Liver (tissue), 9 donors: ENCODE results near the gene NAV2. TPM values are rescaled to one million over a fixed set of nuclear protein-coding genes. Genes with fewer than 3 reads are reported as not detected.

Source experiments
- DNase-seq: peaks from one replicate; pipeline ENCODE4 v3.0.0-alpha.2; 2017; ENCODE audit warnings: low spot score
- H3K27ac ChIP-seq, 2 donors: one replicate each; pipeline ENCODE4 v1.7.0; 2013; ENCODE audit warnings: inconsistent platforms in 2 of 2, low read length in 2 of 2, control low read depth in 1 of 2, low read depth in 1 of 2, mild to moderate bottlenecking in 1 of 2
- H3K27me3 ChIP-seq, 4 donors: one replicate each; pipeline versions ENCODE4 v1.6.1 to v1.7.0; 2013; ENCODE audit warnings: low read length in 3 of 4, inconsistent platforms in 1 of 4, mild to moderate bottlenecking in 1 of 4, moderate library complexity in 1 of 4; ENCODE audit not compliant: control insufficient read depth in 4 of 4, insufficient read depth in 4 of 4
- H3K36me3 ChIP-seq, 4 donors: one replicate each; pipeline versions ENCODE4 v1.6.1 to v1.7.0; 2013; ENCODE audit warnings: low read length in 3 of 4, mild to moderate bottlenecking in 3 of 4, low read depth in 1 of 4, moderate library complexity in 1 of 4; ENCODE audit not compliant: control insufficient read depth in 4 of 4, insufficient read depth in 3 of 4
- H3K4me1 ChIP-seq, 4 donors: one replicate each; pipeline versions ENCODE4 v1.6.1 to v1.7.0; 2013; ENCODE audit warnings: low read length in 3 of 4, mild to moderate bottlenecking in 3 of 4, moderate library complexity in 1 of 4; ENCODE audit not compliant: control insufficient read depth in 4 of 4, insufficient read depth in 4 of 4
- H3K4me3 ChIP-seq, 3 donors: one replicate each; pipeline versions ENCODE4 v1.6.1 to v1.7.0; 2013; ENCODE audit warnings: low read length in 3 of 3, control low read depth in 1 of 3, low read depth in 1 of 3, mild to moderate bottlenecking in 1 of 3
- H3K9ac ChIP-seq, 2 donors: one replicate each; pipeline ENCODE4 v1.7.0; 2013; ENCODE audit warnings: low read length in 2 of 2, mild to moderate bottlenecking in 2 of 2, moderate library complexity in 2 of 2, control low read depth in 1 of 2, low read depth in 1 of 2
- H3K9me3 ChIP-seq, 4 donors: one replicate each; pipeline versions ENCODE4 v1.6.1 to v1.7.0; 2013; ENCODE audit warnings: low read length in 3 of 4; ENCODE audit not compliant: control insufficient read depth in 4 of 4
- ATF3 ChIP-seq: IDR thresholded peaks from 2 replicates; pipeline ENCODE4 v1.6.1; 2016; ENCODE audit warnings: antibody characterized with exemption
- CTCF ChIP-seq: fragments of 150-350 bp; IDR thresholded peaks from 2 replicates; pipeline ENCODE4 v1.5.1; 2017; ENCODE audit warnings: improper control_type of control experiment, low read depth, low read length; ENCODE audit not compliant: missing input control
- EGR1 ChIP-seq, 2 donors: IDR thresholded peaks; 2 replicates each; pipeline ENCODE4 v1.6.1; 2016 to 2018; ENCODE audit warnings: antibody characterized with exemption in 2 of 2, low read depth in 2 of 2
- FOXA1 ChIP-seq: IDR thresholded peaks from 2 replicates; pipeline ENCODE4 v1.6.1; 2016; ENCODE audit warnings: antibody characterized with exemption
- FOXA2 ChIP-seq: IDR thresholded peaks from 2 replicates; pipeline ENCODE4 v1.6.1; 2016; ENCODE audit warnings: antibody characterized with exemption
- GABPA ChIP-seq, 2 donors: IDR thresholded peaks in 1 of 2; conservative IDR thresholded peaks in 1 of 2; 2 replicates each; pipeline ENCODE4 v1.6.1; 2016; ENCODE audit warnings: antibody characterized with exemption in 2 of 2, mild to moderate bottlenecking in 1 of 2, moderate library complexity in 1 of 2
- HNF4A ChIP-seq, 2 donors: conservative IDR thresholded peaks; 2 replicates each; pipeline ENCODE4 v1.6.1; 2016; ENCODE audit warnings: antibody characterized with exemption in 2 of 2, mild to moderate bottlenecking in 2 of 2
- HNF4G ChIP-seq: IDR thresholded peaks from 2 replicates; pipeline ENCODE4 v1.6.1; 2016; ENCODE audit warnings: antibody characterized with exemption
- JUND ChIP-seq, 2 donors: IDR thresholded peaks; 2 replicates each; pipeline ENCODE4 v1.6.1; 2016; ENCODE audit warnings: antibody characterized with exemption in 2 of 2
- MAX ChIP-seq: IDR thresholded peaks from 2 replicates; pipeline ENCODE4 v1.6.1; 2016; ENCODE audit warnings: antibody characterized with exemption
- NR2F2 ChIP-seq: IDR thresholded peaks from 2 replicates; pipeline ENCODE4 v1.6.1; 2016; ENCODE audit warnings: antibody characterized with exemption
- RAD21 ChIP-seq, 2 donors: IDR thresholded peaks; 2 replicates each; pipeline ENCODE4 v1.6.1; 2016; ENCODE audit warnings: antibody characterized with exemption in 2 of 2, mild to moderate bottlenecking in 2 of 2
- REST ChIP-seq: IDR thresholded peaks from 2 replicates; pipeline ENCODE4 v1.6.1; 2016; ENCODE audit warnings: antibody characterized with exemption, mild to moderate bottlenecking
- RXRA ChIP-seq, 2 donors: IDR thresholded peaks; 2 replicates each; pipeline ENCODE4 v1.6.1; 2017 to 2018; ENCODE audit warnings: antibody characterized with exemption in 2 of 2, mild to moderate bottlenecking in 1 of 2
- SP1 ChIP-seq: IDR thresholded peaks from 2 replicates; pipeline ENCODE4 v1.6.1; 2018; ENCODE audit warnings: antibody characterized with exemption, mild to moderate bottlenecking
- TAF1 ChIP-seq: conservative IDR thresholded peaks from 2 replicates; pipeline ENCODE4 v1.6.1; 2016; ENCODE audit warnings: antibody characterized with exemption, mild to moderate bottlenecking
- YY1 ChIP-seq: IDR thresholded peaks from 2 replicates; pipeline ENCODE4 v1.6.1; 2016; ENCODE audit warnings: antibody characterized with exemption, mild to moderate bottlenecking
- ZBTB33 ChIP-seq: IDR thresholded peaks from 2 replicates; pipeline ENCODE4 v1.6.1; 2016; ENCODE audit warnings: antibody characterized with exemption
- WGBS: extraction: QIAGEN DNeasy Blood & Tissue Kit; methylation state at CpG from one replicate; pipeline ENCODE4 v1.1.7; 2013; 5-methylcytosine and 5-hydroxymethylcytosine counted together
- polyA plus RNA-seq, 2 donors: library from polyadenylated mRNA; stranded (reverse) in 1 of 2; unstranded in 1 of 2; fragments of 200-250 nt in 1 of 2; fragments of >200 nt in 1 of 2; fragmentation: Nextera tagmentation in 1 of 2; extraction: Ambion mirVana in 1 of 2; gene quantifications; one replicate each; pipeline versions ENCODE4 v1.2.1 to v1.2.3, GENCODE V29; 2013 to 2015
- total RNA-seq, 2 donors: library from RNA; depleted of rRNA; stranded (reverse); fragments of >200 nt; gene quantifications; one replicate each; pipeline ENCODE4 v1.2.3, GENCODE V29; 2014
- donor health status: healthy.
- donor health status: healthy.
- donor health status: healthy.
- donor health status: healthy.
- donor health status: healthy.

Gene NAV2
- total and polyA plus RNA-seq, 4 donors: 6.3 to 20.5 (median 11.6) TPM

- TF ChIP-seq RXRA (IDR thresholded peaks at IDR 0.05): no peak
- no peak for TF ChIP-seq GABPA (IDR thresholded peaks at IDR 0.05 in 1 of 2, conservative IDR thresholded peaks at IDR 0.05 in 1 of 2)
- TF ChIP-seq HNF4A (conservative IDR thresholded peaks at IDR 0.05): no peak
- TF ChIP-seq ATF3: no peak
- no peak for TF ChIP-seq FOXA1
- TF ChIP-seq EGR1 (IDR thresholded peaks at IDR 0.05; ENCODE audit: low read depth in 2 of 2): no peak
Measured at GRCh38 chr11:19881177-19881576, 168.5 kb downstream of the NAV2 start (continued).

- Histone ChIP-seq H3K36me3 (peaks cover 3 to 16% (median 10%) of the 10 kb centered on the region in 4 donors), H3K27me3 (no peaks in the 10 kb centered on the region), H3K27ac (no peak overlapping the region), H3K4me1 (no peaks in the 10 kb centered on the region), H3K4me3 (no peak overlapping the region), H3K9me3 (no peaks in the 10 kb centered on the region), H3K9ac (no peak overlapping the region)
- WGBS: 95% methylated on average over 3 of the region's 3 CpGs
- DNase-seq: no peak
- no peak for TF ChIP-seq NR2F2
- TF ChIP-seq FOXA1: no peak
- no peak for TF ChIP-seq SP1
- TF ChIP-seq HNF4A (conservative IDR thresholded peaks at IDR 0.05): no peak
- no peak for TF ChIP-seq GABPA (IDR thresholded peaks at IDR 0.05 in 1 of 2, conservative IDR thresholded peaks at IDR 0.05 in 1 of 2)
- no peak for TF ChIP-seq EGR1 (IDR thresholded peaks at IDR 0.05; ENCODE audit: low read depth in 2 of 2)
- no peak for TF ChIP-seq ZBTB33
- no peak for TF ChIP-seq JUND (IDR thresholded peaks at IDR 0.05)
- no peak for TF ChIP-seq RXRA (IDR thresholded peaks at IDR 0.05)
- TF ChIP-seq HNF4G: no peak
- no peak for TF ChIP-seq MAX
- no peak for TF ChIP-seq TAF1
- no peak for TF ChIP-seq FOXA2
- no peak for TF ChIP-seq CTCF
- no peak for TF ChIP-seq YY1
- no peak for TF ChIP-seq ATF3
- no peak for TF ChIP-seq RAD21 (IDR thresholded peaks at IDR 0.05)
- TF ChIP-seq REST: no peak
Measured at GRCh38 chr11:19882356-19882755, 169.7 kb downstream of the NAV2 start.
